GM21360 (cell line): ENCODE measurements around the gene KRT3.

Experiments
- ATAC-seq: cut with Tn5 transposase; IDR thresholded peaks from one replicate; pipeline ENCODE4 v1.9.1; 2021; ENCODE audit warnings: mild to moderate bottlenecking, moderate library complexity; ENCODE audit not compliant: unreplicated experiment

The KRT3 gene

GRCh38 chr12:52740584-52740983 lies 55.3 kb downstream of the KRT3 start:
- ATAC-seq, result no peak

GRCh38 chr12:52739963-52740362 lies 56.0 kb downstream of the KRT3 start:
- ATAC-seq, result no peak
